DND-41 (cell line): Measurements from ENCODE around the gene CTRB1.

Experiments used
- CTCF ChIP-seq: IDR thresholded peaks from 2 replicates; pipeline ENCODE4 v1.5.1; 2012; ENCODE audit warnings: borderline replicate concordance, low read length, moderate library complexity, mild to moderate bottlenecking; ENCODE audit not compliant: poor library complexity, severe bottlenecking; ENCODE audit errors: extremely low read depth
- EZH2 ChIP-seq: IDR thresholded peaks from 3 replicates; pipeline ENCODE4 v1.6.1; 2012; ENCODE audit warnings: borderline replicate concordance, low read depth, mild to moderate bottlenecking, moderate library complexity, low read length, inconsistent platforms; ENCODE audit not compliant: severe bottlenecking

GRCh38 chr16:75234856-75235696 lies 16.3 kb downstream of the CTRB1 start:
- TF ChIP-seq EZH2 (no peak), CTCF (no peak)
